CD1c-positive myeloid dendritic cell (primary cell): ENCODE data around the gene KRTAP10-3.
A peak's percentile ranks its signal among the peaks of the same experiment; 100 is the strongest.

Experiments used
- DNase-seq: peaks from one replicate; pipeline ENCODE4 v3.0.0-alpha.2; 2016; ENCODE audit errors: extremely low spot score

The KRTAP10-3 gene

DNA sequence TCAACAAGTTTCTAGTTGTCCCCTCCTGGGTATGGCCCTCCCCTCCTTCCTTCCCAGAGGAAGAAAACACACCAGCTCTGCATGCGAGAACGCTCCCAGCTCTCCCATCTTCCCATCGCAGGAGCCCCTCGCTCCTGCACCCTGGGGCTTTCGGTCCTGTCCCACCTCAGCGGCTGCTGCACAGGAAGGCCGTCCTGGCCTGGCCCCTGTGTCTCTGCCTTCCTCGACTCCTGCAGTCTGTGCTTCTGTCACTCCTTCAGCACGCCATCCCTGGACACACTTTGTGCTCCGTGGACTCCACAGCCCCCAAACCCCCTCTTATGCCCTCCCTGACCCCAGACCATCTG is 41.8 kb downstream of the KRTAP10-3 start:
- DNase-seq: no peak

DNA sequence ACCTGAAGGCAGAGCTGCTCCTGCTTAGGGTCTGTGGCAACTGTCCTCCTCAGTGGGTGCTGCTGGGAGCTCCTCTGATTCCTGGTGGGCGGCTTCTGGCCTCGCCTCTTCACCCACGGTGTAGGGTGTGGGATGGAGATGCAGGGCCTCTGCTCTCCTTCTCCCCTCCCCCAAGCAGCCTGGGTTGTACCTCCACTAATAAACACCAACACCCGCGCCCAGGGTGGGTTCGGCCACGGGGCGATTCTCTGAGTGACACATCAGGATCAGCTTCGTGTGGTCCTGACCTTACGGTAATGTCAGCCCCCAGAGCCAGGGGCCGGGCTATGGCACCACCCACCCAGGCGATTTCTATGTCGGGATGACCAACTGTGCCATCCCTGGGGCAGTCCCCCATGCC is 42.3 kb downstream of the KRTAP10-3 start:
- no peak for DNase-seq

DNA sequence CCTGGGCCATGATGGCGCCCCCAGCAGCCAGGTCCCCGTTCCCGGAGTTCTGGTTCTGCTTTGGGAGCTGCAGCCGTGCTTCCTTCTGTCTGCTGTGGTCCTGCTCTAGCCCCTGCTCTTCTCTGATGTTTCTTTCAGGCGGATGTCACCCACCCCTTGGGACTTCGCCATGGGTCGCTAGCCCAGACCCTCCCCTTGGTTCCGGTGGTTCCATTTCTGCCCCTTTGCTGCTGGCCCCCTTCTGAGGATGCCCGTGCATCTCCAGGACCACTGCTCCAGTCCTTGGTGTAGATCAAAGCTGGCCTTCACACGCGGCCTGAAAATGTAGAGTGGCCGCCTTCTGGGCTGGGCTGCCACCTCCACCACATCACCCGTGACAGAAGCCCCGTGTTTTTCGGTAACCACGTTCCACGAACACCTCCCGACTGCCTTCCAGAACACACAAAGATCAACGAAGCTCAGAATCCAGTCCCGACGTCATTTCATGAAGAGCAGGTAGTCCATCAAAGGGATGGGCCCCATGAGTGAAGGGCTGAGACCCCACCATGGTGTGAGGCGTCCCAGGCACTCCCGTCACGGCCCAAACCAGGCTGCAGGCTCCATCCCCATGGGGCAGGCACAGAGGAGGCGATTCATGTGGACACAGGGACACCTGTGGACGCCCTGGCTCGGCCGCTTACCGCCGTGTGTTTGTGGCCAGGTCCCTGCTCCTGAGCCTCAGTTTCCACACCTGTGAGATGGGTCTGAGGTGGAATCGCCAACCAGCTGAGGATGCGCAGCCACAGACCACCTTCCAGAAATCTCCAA is 43.0 kb downstream of the KRTAP10-3 start:
- DNase-seq: no peak

DNA sequence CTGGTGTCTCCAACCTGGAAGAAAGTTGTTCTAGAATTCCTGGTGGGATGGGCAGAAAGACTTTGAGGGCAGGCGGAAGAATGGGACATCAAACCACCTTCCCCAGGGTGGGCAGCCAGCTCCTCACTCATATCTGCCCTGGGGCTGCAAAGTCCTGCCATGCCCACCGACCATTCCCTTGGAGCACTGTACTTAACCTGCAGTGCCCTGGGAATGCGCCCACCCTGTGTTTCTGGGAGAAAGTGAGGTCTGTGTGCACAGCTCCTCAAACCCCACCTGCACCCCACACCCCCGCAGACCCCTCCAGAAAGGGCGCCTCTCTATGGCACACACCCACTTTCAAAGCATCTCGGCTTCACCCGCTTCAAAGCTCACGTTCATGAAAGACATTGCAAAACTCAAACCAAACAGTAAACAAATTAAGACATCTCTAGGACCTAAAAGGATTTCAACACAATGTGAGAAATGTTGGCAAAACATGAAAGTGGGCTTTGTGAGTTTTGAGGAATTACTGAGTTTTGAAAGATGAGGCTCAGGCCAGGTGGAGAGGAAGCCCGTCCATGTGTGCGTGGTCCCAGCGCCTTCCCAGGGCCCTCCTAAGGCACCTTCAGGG is 43.7 kb downstream of the KRTAP10-3 start:
- no peak for DNase-seq

DNA sequence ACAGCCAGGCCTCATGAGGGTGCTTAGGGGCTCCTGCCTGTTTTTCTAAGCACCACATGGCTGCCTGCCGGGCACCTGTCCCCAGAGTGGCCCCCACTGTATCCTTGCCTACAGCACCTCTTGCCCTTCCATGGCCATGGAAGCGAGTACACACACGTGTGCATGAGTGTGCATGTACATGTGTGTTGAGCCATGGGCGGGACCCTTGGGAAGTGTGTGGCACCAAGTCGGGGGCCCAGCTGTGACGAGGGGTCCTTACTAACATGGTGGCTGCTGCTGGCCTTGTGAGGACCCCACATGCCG is 44.4 kb downstream of the KRTAP10-3 start:
- no peak for DNase-seq

DNA sequence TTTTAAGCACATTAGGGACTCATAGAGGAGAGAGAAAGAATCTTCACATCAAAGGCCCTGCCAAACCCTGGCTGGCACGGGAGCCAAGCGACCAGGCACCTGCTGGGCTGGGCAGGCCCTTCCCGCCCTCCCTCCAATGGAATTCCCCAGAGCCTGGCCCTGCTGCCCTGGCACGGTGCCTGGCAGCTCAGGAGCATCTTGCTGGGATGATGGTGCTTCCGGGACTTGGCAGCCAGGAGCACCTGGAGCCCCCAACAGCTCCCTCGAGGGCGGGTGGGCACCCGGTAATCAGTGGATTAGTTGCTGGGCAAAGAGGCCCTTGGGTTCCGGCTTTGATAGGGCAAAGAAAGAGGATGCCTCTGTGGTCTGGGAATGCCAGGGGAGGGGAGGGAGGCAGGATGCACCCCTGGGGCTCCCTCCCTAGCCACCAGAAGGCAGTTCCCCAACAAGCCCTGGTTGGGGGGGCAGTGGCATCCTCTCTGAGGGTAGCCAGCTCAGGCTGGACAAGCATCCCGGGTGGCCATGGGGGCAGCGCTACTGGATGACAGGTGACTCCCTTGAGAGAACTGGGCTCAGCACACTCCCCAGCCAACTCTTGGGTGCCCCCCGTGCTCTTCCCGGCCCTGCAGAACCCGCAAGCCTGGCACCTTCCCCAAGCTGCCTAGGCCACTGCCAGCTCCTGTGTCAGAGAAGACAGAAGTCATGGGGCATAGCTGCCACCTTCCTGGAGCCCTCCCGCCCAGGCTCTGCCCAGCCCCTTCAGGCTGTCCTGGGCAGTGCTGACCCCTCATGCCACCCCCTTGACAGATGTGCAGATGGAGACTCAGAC is 45.0 kb downstream of the KRTAP10-3 start:
- DNase-seq: no peak

DNA sequence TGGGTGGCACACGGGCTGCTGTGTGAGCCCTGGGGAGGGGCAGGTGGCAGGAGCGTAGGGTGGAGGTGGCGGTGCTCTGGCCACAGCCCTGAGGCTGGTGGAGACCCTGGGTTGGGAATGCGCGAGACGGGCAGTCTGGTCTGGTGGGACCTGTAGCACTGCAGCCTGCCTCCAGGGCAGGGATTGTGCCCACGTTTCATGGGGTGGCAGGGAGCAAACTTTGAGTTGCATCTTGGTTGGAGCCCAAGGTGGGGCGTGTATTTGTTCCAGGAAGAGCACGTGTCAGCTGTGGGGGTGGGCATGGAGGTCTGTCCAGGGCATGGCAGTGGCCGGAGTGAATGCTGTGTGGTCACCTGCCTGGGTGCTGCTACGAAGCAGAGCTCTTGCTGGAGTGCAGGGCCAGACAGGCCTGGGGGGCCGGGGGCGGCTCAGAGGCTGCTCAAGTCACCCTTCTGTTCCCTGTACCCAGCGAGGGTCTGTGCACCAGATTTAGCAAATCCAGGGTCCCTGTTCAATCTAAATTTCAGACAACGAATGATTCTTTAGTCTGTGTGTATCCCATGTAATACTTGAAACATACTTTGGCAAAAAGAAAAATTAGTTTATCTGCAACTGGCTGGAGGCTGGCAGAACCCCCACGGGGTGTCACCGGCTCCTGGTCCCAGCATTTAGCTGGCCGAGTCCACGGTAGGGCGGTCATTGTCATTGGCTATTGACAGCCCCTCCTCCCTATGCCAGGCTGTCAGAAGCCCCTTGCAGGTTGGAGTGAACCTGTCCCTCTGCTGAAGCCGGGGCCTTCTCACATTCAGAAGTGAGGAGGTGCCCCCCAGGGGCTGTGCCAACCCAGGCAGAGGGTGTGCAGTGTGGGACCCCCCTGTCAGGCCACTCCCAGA is 45.9 kb downstream of the KRTAP10-3 start:
- no peak for DNase-seq

DNA sequence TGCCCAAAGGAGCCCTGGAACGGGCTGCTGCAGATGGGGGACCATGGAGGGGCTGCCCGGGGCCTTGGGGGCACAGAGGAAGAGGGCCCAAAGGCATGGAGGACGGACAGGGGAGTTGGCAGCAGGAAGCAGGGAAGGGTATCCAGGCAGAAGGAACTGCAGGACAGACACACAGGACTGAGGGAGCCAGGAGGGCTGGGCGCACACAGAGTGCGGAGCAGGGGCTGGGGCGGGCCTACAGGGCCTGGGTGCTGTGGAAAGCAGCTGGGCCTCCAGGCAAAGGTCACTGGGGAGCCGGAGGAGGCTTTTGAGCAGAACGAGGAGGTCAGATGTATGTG is 46.7 kb downstream of the KRTAP10-3 start:
- no peak for DNase-seq

DNA sequence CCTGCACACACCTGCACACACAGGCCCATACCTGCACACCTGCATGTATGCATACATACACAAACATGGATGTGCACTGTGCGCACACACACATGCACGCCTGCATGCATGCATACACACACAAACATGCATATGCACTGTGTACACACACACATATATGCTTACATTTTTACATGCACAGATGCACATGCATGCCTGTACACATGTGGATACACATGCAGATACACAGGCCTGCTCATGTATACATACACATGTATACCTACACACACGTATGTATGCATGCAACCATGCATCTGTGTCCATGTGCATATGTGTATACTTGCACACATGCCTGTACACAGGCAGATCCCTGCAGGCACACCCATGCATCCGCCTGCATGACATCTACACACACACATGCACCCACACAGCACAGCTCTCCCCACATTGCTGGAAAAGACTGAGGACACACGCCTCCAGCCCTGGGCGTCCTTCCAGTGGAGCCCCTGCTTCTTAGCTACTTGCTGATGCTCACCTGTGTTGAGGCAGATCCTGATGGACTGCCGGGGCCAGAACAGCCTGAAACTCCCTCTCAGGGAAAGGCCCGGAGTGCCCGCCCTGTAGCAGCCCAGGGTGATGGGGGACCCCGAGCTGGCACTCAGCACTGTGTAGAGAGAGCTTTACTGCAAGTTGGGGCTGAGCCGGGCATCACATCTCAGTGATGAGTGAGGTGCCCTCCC is 47.2 kb downstream of the KRTAP10-3 start:
- DNase-seq: no peak

DNA sequence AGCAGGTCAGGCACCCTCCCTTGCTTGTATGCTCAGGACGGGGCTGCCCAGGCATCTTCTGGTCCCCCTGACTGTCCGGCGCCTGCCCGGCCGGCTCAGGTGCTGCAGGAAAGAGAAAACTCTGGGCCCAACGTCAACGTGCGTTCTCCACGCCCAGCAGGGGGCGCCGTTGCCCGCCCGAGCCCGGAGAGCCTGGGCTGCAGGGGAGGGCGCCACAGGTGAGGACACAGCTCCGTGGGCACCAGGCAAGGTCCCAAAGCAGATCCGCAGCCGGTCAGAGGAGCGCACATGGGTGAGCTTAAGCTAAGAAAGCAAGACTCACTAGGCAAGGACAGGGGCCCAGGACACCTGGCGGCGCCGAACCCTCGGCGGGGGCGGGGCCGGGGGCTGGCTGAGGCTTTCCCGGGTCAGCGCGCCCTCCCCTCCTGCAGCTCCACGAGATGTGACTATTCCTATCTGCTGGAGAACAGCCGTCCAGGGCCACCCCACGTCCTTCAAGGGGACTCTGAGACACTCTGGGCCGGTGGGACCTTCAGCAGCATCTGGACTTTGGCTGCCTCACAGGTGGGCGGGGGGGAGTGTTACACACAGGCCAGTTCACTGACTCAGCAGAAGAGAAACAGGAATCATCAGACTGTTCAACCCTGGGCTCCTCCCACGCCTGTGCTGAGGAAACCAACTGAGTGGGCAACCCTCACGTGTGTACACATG is 47.9 kb downstream of the KRTAP10-3 start:
- peak; percentile 58 for DNase-seq

DNA sequence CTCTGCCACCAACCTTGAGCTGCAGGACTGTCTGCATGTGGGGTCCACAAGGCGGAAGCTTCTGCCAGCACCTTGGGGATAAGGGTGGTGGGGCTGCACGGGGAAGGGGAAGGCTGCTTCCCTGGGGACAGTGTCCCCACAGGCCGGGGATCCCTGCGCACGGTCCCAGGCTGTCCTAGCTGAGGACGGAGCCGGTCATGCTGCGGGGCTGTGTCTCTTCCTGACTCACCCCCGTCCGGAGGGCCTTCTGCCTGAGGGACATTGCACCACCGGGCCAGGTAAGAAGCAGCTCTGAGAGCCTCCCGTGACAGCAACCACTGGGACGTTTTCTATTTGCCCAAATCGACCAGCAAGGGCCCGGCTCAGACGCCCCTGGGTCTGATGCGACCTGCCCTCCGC is 48.5 kb downstream of the KRTAP10-3 start:
- no peak for DNase-seq

DNA sequence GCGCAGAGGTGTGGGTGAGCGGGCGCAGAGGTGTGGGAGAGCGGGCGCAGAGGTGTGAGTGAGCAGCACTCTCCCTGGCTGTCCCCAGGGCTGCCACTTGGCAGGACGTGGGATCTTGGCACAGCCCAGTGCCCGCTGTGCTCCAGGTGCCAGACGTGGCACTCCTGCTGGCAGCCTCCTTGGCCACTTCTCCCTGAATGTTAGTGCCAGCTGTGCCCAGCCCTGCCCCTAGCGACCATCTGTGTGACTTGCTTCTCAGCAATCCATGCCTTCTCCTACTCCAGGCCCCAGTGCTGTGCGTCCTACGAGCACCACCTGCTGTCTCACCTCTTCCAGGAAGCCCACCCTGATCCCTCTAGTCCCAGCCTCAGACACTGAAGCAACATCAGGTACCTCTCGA is 49.1 kb downstream of the KRTAP10-3 start:
- DNase-seq: no peak

DNA sequence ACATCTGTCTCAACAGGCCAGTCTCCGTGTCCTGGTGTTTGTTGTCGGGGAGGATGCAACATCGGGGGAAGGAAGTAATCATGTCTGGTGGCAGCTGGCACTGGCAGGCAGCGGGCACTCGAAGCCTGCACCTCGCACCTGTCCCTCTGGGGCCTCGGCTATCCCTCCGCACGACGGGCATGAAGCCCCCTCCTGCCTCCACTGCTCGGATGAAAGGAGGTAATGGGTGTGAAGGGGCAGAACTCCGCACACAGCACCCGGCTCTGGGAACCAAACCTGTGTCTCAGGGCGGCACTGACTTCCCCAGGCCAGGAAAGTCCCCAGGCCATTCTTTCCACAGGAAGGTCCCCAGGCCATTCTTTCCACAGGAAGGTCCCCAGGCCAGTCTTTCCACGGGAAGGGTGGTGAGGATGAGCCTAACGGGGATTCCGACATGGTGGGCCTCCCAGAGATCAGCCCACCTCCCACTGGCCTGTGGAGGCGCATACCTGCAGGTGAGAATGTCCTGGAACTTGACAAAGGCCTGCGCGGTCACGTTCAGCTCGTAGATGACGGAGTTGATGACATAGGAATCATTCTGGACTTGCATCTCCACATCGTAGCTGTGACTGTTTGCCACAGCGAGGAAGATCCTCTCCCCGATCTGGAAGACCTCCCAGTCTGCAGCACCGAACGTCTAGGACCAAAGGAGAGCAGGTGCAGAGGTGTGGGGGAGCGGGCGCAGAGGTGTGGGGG is 49.7 kb downstream of the KRTAP10-3 start:
- no peak for DNase-seq

DNA sequence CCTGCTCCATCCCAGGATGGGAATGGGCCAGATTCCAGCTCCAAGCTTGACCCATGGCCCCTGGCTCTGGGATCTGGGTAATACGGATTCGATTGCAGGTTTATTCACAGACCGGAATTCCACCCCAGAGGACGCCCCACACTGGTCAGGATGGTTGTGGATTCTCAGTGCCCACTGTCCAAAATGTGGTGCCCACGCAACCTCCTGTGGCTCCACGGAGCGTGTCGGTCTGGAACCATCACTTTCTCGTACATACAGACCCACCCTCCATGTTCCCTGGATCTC is 50.2 kb downstream of the KRTAP10-3 start:
- DNase-seq: no peak
